HL-60 (cell line): ENCODE measurements around the gene PTPRD.

Source experiments
- GABPA ChIP-seq: IDR thresholded peaks from 2 replicates; pipeline ENCODE4 v1.6.1; 2012; ENCODE audit warnings: low read depth
- POLR2AphosphoS5 ChIP-seq: IDR thresholded peaks from 2 replicates; pipeline ENCODE4 v1.6.1; 2012; ENCODE audit warnings: low read depth
- SPI1 ChIP-seq: IDR thresholded peaks from 2 replicates; pipeline ENCODE4 v1.6.1; 2012; ENCODE audit warnings: low read depth, mild to moderate bottlenecking, borderline replicate concordance
- TF ChIP-seq, protein P1 (sequence below): IDR thresholded peaks from one replicate; pipeline ENCODE4 v1.5.1; 2011; ENCODE audit warnings: low read length, control low read depth, inconsistent platforms; ENCODE audit not compliant: insufficient read depth
- TF ChIP-seq, protein P2 (sequence below): IDR thresholded peaks from 2 replicates; pipeline ENCODE4 v1.6.1; 2012; ENCODE audit warnings: low read depth; ENCODE audit not compliant: insufficient replicate concordance

DNA sequence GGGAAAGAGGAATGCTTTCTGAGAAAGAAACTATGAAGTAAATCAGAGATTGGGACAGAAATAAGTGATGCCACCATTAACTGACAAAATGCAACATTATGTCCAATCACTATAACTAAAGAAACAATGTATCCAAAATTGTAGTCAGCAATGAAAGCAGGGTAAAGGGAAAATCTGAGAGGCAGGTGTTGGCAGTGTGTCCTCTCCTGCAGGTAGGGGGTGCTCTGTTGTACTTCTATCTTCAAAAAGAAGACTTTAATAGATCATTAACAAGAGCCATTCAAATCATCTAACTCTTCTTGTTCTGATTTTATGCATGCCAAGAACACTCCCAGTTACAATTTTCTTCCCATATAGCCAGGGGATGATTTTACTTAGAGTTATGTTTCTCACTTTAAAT, 1275.7 kb downstream of the PTPRD start:
- TF ChIP-seq, protein P1, sequence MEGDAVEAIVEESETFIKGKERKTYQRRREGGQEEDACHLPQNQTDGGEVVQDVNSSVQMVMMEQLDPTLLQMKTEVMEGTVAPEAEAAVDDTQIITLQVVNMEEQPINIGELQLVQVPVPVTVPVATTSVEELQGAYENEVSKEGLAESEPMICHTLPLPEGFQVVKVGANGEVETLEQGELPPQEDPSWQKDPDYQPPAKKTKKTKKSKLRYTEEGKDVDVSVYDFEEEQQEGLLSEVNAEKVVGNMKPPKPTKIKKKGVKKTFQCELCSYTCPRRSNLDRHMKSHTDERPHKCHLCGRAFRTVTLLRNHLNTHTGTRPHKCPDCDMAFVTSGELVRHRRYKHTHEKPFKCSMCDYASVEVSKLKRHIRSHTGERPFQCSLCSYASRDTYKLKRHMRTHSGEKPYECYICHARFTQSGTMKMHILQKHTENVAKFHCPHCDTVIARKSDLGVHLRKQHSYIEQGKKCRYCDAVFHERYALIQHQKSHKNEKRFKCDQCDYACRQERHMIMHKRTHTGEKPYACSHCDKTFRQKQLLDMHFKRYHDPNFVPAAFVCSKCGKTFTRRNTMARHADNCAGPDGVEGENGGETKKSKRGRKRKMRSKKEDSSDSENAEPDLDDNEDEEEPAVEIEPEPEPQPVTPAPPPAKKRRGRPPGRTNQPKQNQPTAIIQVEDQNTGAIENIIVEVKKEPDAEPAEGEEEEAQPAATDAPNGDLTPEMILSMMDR: no peak
- TF ChIP-seq POLR2AphosphoS5 (no peak), GABPA (no peak), SPI1 (no peak)
- TF ChIP-seq, protein P2, sequence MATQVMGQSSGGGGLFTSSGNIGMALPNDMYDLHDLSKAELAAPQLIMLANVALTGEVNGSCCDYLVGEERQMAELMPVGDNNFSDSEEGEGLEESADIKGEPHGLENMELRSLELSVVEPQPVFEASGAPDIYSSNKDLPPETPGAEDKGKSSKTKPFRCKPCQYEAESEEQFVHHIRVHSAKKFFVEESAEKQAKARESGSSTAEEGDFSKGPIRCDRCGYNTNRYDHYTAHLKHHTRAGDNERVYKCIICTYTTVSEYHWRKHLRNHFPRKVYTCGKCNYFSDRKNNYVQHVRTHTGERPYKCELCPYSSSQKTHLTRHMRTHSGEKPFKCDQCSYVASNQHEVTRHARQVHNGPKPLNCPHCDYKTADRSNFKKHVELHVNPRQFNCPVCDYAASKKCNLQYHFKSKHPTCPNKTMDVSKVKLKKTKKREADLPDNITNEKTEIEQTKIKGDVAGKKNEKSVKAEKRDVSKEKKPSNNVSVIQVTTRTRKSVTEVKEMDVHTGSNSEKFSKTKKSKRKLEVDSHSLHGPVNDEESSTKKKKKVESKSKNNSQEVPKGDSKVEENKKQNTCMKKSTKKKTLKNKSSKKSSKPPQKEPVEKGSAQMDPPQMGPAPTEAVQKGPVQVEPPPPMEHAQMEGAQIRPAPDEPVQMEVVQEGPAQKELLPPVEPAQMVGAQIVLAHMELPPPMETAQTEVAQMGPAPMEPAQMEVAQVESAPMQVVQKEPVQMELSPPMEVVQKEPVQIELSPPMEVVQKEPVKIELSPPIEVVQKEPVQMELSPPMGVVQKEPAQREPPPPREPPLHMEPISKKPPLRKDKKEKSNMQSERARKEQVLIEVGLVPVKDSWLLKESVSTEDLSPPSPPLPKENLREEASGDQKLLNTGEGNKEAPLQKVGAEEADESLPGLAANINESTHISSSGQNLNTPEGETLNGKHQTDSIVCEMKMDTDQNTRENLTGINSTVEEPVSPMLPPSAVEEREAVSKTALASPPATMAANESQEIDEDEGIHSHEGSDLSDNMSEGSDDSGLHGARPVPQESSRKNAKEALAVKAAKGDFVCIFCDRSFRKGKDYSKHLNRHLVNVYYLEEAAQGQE: no peak
